NCI-H1092 (cell line): ENCODE results near the gene HELZ.

Experiments
- DNase-seq: peaks from one replicate; lab custom pipeline; 2025; lab: John Stamatoyannopoulos, UW

Gene HELZ

DNA sequence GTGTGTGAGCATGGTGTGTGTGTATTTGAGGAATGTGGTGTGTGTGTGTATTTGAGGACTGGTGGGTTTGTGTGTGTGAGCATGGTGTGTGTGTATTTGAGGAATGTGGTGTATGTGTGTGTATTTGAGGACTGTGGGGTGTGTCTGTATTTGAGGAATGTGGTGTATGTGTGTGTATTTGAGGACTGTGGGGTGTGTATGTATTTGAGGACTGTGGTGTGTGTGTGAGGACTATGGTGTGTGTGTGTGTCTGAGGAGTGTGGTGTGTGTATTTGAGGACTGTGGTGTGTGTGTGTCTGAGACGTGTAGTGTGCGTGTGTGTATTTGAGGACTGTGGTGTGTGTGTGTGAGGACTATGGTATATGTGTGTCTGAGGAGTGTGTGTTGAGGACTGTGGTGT lies 218.7 kb downstream of the HELZ start:
- DNase-seq: no peak

- no peak for DNase-seq
These were observed 219.7 kb downstream of the HELZ start for GRCh38 chr17:67025216-67025792.

GRCh38 chr17:67024736-67025135 lies 220.3 kb downstream of the HELZ start:
- no peak for DNase-seq

GRCh38 chr17:67022451-67022810 lies 222.6 kb downstream of the HELZ start:
- no peak for DNase-seq

DNA sequence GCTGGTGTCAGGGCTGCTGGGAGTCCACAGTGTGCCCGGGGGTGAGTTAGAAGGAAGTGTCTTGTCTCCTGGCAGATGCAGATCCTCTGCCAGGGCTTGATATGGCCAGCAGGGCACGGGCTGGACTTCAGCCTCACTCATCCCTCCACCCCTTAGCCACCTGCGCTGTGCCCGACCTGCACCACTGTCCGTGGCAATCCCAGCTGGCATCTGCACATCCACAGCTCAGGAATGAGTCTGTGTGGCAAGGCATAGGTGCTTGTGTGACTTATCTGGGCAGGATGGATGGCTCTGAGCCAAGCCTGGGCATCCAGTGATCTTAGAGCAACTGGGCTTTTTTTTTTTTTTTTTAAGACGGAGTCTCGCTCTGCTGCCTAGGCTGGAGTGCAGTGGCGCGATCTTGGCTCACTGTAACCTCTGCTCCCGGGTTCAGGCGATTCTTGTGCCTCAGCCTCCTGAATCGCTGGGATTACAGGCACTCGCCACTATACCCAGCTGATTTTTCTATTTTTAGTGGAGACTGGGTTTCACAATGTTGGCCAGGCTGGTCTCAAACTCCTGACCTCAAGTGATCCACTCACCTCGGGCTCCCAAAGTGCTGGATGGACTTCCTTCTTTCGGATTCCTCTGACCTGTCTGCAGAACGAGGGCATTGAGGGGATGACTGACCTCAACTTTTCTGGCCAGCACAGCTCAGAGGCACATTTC lies 223.1 kb downstream of the HELZ start:
- DNase-seq: no peak

DNA sequence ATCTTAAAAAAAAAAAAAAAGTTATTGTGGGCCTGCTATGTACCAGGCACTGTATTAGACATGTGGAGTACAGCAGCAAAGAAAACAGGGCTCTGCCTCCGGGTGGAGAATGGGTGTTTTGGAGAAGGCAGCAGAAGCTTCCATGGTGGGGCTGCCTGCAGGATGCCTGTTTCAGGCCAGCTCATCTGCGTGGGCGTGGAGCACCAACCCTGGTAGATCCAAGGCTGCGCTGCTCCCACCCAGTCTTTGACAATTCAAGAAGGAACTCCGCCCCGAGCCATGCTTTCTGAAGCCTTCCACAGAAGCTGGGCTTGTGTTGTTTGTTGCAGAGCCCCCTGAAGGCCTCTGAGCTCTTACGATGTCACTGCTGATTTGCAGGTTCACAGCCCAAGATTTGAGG lies 223.8 kb downstream of the HELZ start:
- DNase-seq: no peak
